Liver (tissue), 9 donors: ENCODE measurements around the gene ZBTB26. TPM values are rescaled to one million over a fixed set of nuclear protein-coding genes. Genes with fewer than 3 reads are reported as not detected.

Source experiments
- DNase-seq: peaks from one replicate; pipeline ENCODE4 v3.0.0-alpha.2; 2017; ENCODE audit warnings: low spot score
- H3K27ac ChIP-seq, 2 donors: one replicate each; pipeline ENCODE4 v1.7.0; 2013; ENCODE audit warnings: inconsistent platforms in 2 of 2, low read length in 2 of 2, control low read depth in 1 of 2, low read depth in 1 of 2, mild to moderate bottlenecking in 1 of 2
- H3K27me3 ChIP-seq, 4 donors: one replicate each; pipeline versions ENCODE4 v1.6.1 to v1.7.0; 2013; ENCODE audit warnings: low read length in 3 of 4, inconsistent platforms in 1 of 4, mild to moderate bottlenecking in 1 of 4, moderate library complexity in 1 of 4; ENCODE audit not compliant: control insufficient read depth in 4 of 4, insufficient read depth in 4 of 4
- H3K36me3 ChIP-seq, 4 donors: one replicate each; pipeline versions ENCODE4 v1.6.1 to v1.7.0; 2013; ENCODE audit warnings: low read length in 3 of 4, mild to moderate bottlenecking in 3 of 4, low read depth in 1 of 4, moderate library complexity in 1 of 4; ENCODE audit not compliant: control insufficient read depth in 4 of 4, insufficient read depth in 3 of 4
- H3K4me1 ChIP-seq, 4 donors: one replicate each; pipeline versions ENCODE4 v1.6.1 to v1.7.0; 2013; ENCODE audit warnings: low read length in 3 of 4, mild to moderate bottlenecking in 3 of 4, moderate library complexity in 1 of 4; ENCODE audit not compliant: control insufficient read depth in 4 of 4, insufficient read depth in 4 of 4
- H3K4me3 ChIP-seq, 3 donors: one replicate each; pipeline versions ENCODE4 v1.6.1 to v1.7.0; 2013; ENCODE audit warnings: low read length in 3 of 3, control low read depth in 1 of 3, low read depth in 1 of 3, mild to moderate bottlenecking in 1 of 3
- H3K9ac ChIP-seq, 2 donors: one replicate each; pipeline ENCODE4 v1.7.0; 2013; ENCODE audit warnings: low read length in 2 of 2, mild to moderate bottlenecking in 2 of 2, moderate library complexity in 2 of 2, control low read depth in 1 of 2, low read depth in 1 of 2
- H3K9me3 ChIP-seq, 4 donors: one replicate each; pipeline versions ENCODE4 v1.6.1 to v1.7.0; 2013; ENCODE audit warnings: low read length in 3 of 4; ENCODE audit not compliant: control insufficient read depth in 4 of 4
- CTCF ChIP-seq: fragments of 150-350 bp; IDR thresholded peaks from 2 replicates; pipeline ENCODE4 v1.5.1; 2017; ENCODE audit warnings: improper control_type of control experiment, low read depth, low read length; ENCODE audit not compliant: missing input control
- EGR1 ChIP-seq, 2 donors: IDR thresholded peaks; 2 replicates each; pipeline ENCODE4 v1.6.1; 2016 to 2018; ENCODE audit warnings: antibody characterized with exemption in 2 of 2, low read depth in 2 of 2
- FOXA1 ChIP-seq: IDR thresholded peaks from 2 replicates; pipeline ENCODE4 v1.6.1; 2016; ENCODE audit warnings: antibody characterized with exemption
- FOXA2 ChIP-seq: IDR thresholded peaks from 2 replicates; pipeline ENCODE4 v1.6.1; 2016; ENCODE audit warnings: antibody characterized with exemption
- GABPA ChIP-seq, 2 donors: IDR thresholded peaks in 1 of 2; conservative IDR thresholded peaks in 1 of 2; 2 replicates each; pipeline ENCODE4 v1.6.1; 2016; ENCODE audit warnings: antibody characterized with exemption in 2 of 2, mild to moderate bottlenecking in 1 of 2, moderate library complexity in 1 of 2
- HNF4A ChIP-seq, 2 donors: conservative IDR thresholded peaks; 2 replicates each; pipeline ENCODE4 v1.6.1; 2016; ENCODE audit warnings: antibody characterized with exemption in 2 of 2, mild to moderate bottlenecking in 2 of 2
- JUND ChIP-seq, 2 donors: IDR thresholded peaks; 2 replicates each; pipeline ENCODE4 v1.6.1; 2016; ENCODE audit warnings: antibody characterized with exemption in 2 of 2
- MAX ChIP-seq: IDR thresholded peaks from 2 replicates; pipeline ENCODE4 v1.6.1; 2016; ENCODE audit warnings: antibody characterized with exemption
- NR2F2 ChIP-seq: IDR thresholded peaks from 2 replicates; pipeline ENCODE4 v1.6.1; 2016; ENCODE audit warnings: antibody characterized with exemption
- RAD21 ChIP-seq, 2 donors: IDR thresholded peaks; 2 replicates each; pipeline ENCODE4 v1.6.1; 2016; ENCODE audit warnings: antibody characterized with exemption in 2 of 2, mild to moderate bottlenecking in 2 of 2
- SP1 ChIP-seq: IDR thresholded peaks from 2 replicates; pipeline ENCODE4 v1.6.1; 2018; ENCODE audit warnings: antibody characterized with exemption, mild to moderate bottlenecking
- YY1 ChIP-seq: IDR thresholded peaks from 2 replicates; pipeline ENCODE4 v1.6.1; 2016; ENCODE audit warnings: antibody characterized with exemption, mild to moderate bottlenecking
- WGBS: extraction: QIAGEN DNeasy Blood & Tissue Kit; methylation state at CpG from one replicate; pipeline ENCODE4 v1.1.7; 2013; 5-methylcytosine and 5-hydroxymethylcytosine counted together
- polyA plus RNA-seq, 2 donors: library from polyadenylated mRNA; stranded (reverse) in 1 of 2; unstranded in 1 of 2; fragments of 200-250 nt in 1 of 2; fragments of >200 nt in 1 of 2; fragmentation: Nextera tagmentation in 1 of 2; extraction: Ambion mirVana in 1 of 2; gene quantifications; one replicate each; pipeline versions ENCODE4 v1.2.1 to v1.2.3, GENCODE V29; 2013 to 2015
- total RNA-seq, 2 donors: library from RNA; depleted of rRNA; stranded (reverse); fragments of >200 nt; gene quantifications; one replicate each; pipeline ENCODE4 v1.2.3, GENCODE V29; 2014
- TF ChIP-seq, protein P1 (sequence below): IDR thresholded peaks from 2 replicates; pipeline ENCODE4 v1.6.1; 2016; ENCODE audit warnings: antibody characterized with exemption, mild to moderate bottlenecking
- TF ChIP-seq, protein P2 (sequence below): IDR thresholded peaks from 2 replicates; pipeline ENCODE4 v1.6.1; 2016; ENCODE audit warnings: antibody characterized with exemption
- donor health status: healthy.
- donor health status: healthy.
- donor health status: healthy.
- donor health status: healthy.
- donor health status: healthy.

Gene ZBTB26
- total and polyA plus RNA-seq, 4 donors, result 0.63 to 3.3 (median 1.3) TPM

DNA sequence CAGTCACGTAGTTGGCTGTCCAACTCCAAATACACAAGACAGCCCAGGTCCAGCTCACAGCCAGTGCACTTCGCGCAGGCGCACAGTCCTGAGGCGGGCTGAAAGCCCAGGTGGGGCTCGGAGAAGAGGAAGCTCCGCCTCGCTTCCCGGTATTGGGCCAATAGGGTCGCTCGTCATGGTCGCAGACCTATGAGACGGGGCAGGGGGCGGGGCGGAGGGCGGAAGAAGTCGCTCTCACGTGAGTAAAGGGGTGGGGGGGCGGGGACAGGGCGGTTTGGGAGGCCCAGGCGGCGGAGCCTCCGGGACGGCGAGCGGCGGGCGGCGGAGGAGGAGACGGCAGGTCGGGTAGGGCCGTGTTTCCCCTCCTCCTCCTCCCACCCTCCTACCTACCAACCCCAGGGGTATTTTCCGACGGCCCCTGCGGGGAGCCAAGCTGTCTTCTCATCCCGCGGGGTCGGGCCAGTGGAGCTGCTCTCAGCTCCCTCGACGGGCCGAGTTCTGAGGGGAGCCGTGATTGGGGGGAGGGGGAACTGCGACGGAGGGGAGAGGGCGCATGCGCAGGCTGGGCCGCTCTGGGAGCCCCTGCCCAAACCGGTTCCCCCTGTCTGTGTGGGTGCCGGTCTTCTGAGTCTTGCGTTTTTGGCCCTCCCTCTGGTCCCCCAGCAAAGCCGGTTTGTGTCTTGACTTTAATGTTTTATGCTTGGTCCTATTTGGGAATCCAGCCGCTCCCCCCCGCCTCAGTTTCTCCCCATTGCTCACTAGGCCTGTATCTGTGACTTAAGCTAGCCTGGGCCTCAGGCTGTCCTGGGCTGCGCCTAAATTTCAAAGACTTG lies 9.7 kb upstream of the ZBTB26 start, which contains the start of gene RABGAP1:
TSS of gene RABGAP1 (plus strand) at position 272 of the 833 bp plus-strand sequence. CDS start 16,040 bp downstream, outside the sequence.
- Histone ChIP-seq H3K9ac (peak within 1 kb of the TSS; percentile 90 to 92), H3K27ac (peak within 1 kb of the TSS; percentile 74 to 84), H3K4me1 (peaks cover 0 to 23% (median 11%) of the 10 kb centered on the region in 4 donors), H3K36me3 (peaks cover 2 to 15% (median 7%) of the 10 kb centered on the region in 4 donors), H3K9me3 (no peaks in the 10 kb centered on the region), H3K4me3 (peak within 1 kb of the TSS; percentile 90 to 98 (median 93)), H3K27me3 (no peaks in the 10 kb centered on the region)
- peak; percentile 64 for TF ChIP-seq SP1
- peak in 1 of 2 donors; percentile 25 for TF ChIP-seq EGR1 (IDR thresholded peaks at IDR 0.05; ENCODE audit: low read depth in 2 of 2)
- peak; percentile 48 for TF ChIP-seq YY1
- no peak for TF ChIP-seq JUND (IDR thresholded peaks at IDR 0.05)
- TF ChIP-seq MAX, result peak; percentile 19
- TF ChIP-seq GABPA (IDR thresholded peaks at IDR 0.05 in 1 of 2, conservative IDR thresholded peaks at IDR 0.05 in 1 of 2), result peak in 1 of 2 donors; percentile 86
- TF ChIP-seq, protein P1, sequence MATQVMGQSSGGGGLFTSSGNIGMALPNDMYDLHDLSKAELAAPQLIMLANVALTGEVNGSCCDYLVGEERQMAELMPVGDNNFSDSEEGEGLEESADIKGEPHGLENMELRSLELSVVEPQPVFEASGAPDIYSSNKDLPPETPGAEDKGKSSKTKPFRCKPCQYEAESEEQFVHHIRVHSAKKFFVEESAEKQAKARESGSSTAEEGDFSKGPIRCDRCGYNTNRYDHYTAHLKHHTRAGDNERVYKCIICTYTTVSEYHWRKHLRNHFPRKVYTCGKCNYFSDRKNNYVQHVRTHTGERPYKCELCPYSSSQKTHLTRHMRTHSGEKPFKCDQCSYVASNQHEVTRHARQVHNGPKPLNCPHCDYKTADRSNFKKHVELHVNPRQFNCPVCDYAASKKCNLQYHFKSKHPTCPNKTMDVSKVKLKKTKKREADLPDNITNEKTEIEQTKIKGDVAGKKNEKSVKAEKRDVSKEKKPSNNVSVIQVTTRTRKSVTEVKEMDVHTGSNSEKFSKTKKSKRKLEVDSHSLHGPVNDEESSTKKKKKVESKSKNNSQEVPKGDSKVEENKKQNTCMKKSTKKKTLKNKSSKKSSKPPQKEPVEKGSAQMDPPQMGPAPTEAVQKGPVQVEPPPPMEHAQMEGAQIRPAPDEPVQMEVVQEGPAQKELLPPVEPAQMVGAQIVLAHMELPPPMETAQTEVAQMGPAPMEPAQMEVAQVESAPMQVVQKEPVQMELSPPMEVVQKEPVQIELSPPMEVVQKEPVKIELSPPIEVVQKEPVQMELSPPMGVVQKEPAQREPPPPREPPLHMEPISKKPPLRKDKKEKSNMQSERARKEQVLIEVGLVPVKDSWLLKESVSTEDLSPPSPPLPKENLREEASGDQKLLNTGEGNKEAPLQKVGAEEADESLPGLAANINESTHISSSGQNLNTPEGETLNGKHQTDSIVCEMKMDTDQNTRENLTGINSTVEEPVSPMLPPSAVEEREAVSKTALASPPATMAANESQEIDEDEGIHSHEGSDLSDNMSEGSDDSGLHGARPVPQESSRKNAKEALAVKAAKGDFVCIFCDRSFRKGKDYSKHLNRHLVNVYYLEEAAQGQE, result peak; percentile 84
- TF ChIP-seq, protein P2, sequence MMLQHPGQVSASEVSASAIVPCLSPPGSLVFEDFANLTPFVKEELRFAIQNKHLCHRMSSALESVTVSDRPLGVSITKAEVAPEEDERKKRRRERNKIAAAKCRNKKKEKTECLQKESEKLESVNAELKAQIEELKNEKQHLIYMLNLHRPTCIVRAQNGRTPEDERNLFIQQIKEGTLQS, result no peak
- TF ChIP-seq NR2F2, result no peak
- peak in 1 of 2 donors; percentile 11 for TF ChIP-seq HNF4A (conservative IDR thresholded peaks at IDR 0.05)
- no peak for TF ChIP-seq CTCF
- peak; percentile 99 for DNase-seq
- under 1% methylated on average over 54 of the region's 54 CpGs for WGBS

DNA sequence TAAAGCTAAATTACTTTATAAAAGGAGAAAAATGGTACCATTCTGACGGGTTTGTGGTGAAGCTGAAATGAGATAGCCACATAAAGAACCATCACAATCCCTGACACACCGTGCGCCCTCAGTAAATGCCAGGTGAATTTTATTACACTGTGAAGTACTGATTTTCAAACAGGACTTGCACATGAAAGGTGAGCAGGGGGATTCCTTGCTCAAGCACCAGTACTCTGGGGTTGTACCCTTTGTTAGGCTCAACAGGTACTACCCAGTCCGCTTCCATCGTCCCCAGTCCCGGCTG lies 9.1 kb upstream of the ZBTB26 start:
- no peak for DNase-seq
- 36% methylated on average over 6 of the region's 6 CpGs for WGBS
- no peaks in the 10 kb centered on the region for H3K9me3 ChIP-seq
- peak overlapping the region; percentile 16 to 93 (median 33) for H3K4me3 ChIP-seq
- H3K4me1 ChIP-seq, result peaks cover 0 to 23% (median 11%) of the 10 kb centered on the region in 4 donors
- no peak overlapping the region for H3K9ac ChIP-seq
- H3K27me3 ChIP-seq, result no peaks in the 10 kb centered on the region
- TF ChIP-seq, protein P2, result no peak
- TF ChIP-seq, protein P1, result no peak
- TF ChIP-seq FOXA1 (no peak), EGR1 (IDR thresholded peaks at IDR 0.05; ENCODE audit: low read depth in 2 of 2) (no peak), FOXA2 (peak; percentile 24), SP1 (no peak), RAD21 (IDR thresholded peaks at IDR 0.05) (no peak)
- peaks cover 2 to 15% (median 7%) of the 10 kb centered on the region in 4 donors for H3K36me3 ChIP-seq
- peak overlapping the region; percentile 3 to 26 for H3K27ac ChIP-seq
